ENCODE measurements around the gene KIAA0319L.

KIAA0319L gene

GRCh38 chr1:35443768-35444518 lies 113.3 kb downstream of the KIAA0319L start:
- no peak for DNase-seq (ENCODE audit: low read depth in 3 of 3)

DNA sequence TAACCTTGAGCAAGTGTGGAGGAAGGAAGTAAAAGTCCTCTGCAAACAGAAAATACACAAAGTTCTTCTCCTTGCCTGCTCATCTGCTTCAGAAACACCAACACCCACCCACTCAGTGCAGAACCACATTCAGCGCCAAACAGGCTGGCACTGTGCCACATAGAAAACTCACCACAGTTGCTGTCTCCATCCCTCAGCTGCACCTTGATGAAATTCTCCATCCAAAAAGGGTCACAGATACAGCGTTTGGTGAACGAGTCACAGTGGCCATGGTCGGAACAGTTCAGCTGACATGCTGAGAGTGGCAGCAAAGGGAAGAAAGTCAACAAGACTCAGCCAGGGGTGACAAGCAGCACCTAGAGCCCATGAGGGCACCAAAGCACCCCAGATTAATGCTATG lies 114.5 kb downstream of the KIAA0319L start:
- peak in 2 of 3 experiments; percentile 7 to 33 for DNase-seq (ENCODE audit: low read depth in 3 of 3)

- no peak for DNase-seq (ENCODE audit: low read depth in 3 of 3)
These were observed 115.2 kb downstream of the KIAA0319L start for GRCh38 chr1:35441926-35442579.

DNA sequence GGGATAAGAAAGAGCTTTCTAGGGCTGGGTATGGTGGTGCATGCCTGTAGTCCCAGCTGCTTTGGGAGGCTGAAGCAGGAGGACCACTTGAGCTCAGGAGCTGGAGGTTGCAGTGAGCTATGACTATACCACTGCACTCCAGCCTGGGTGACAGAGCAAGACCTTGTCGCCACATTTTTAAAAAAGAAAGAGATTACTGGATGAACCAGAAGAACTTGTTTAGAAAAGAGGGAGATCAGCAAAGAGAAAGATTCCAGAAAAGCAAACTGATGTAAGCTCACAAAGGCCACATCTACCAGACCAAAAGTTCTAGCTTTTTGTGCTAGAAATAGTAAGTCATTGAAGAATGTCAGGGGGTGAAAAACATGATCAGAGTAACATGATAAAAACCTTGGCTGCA lies 117.6 kb downstream of the KIAA0319L start:
- DNase-seq (ENCODE audit: low read depth in 3 of 3): no peak

- DNase-seq (ENCODE audit: low read depth in 3 of 3): no peak
These were observed 120.0 kb downstream of the KIAA0319L start for GRCh38 chr1:35437200-35437599.

DNA sequence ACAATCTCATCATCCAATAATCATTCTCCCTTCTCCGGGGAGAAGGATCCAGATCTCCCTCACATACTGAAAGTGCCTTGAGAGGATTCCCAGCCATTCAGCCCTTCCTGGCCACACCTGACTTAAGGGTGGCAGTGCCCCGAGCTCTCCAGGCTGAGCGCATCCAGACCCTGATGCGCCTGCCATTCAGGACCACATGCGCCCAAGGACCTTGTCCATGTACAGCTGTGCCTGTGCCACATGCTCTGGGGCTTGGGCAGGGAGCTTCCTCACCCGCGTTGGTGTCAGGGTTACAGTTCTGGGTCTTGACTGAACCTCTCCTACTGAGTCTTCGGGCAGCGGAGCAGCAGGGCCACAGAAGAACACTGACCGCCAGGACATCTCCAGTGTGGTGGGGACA lies 121.1 kb downstream of the KIAA0319L start:
- no peak for DNase-seq (ENCODE audit: low read depth in 3 of 3)

- no peak for DNase-seq (ENCODE audit: low read depth in 3 of 3)
These were observed 122.5 kb downstream of the KIAA0319L start for GRCh38 chr1:35434703-35435102.

DNA sequence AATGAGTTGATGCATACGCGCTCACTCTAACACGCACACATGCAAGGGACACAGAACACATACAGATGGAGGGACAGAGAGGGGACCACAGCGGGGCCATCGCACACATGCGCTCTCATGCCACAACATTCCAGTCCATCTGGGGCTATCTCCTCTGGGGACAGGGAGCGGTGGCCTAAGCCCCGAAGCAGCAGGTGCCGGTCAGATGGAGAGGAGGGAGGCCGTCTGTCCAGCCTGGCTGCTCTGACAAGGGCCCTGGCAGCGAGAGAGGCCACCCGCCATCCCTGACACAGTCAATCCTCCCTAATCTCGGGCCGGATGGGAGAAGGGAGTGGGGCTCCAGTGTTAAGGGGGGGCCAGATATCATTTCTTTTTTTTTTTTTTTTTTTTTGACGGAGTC lies 123.5 kb downstream of the KIAA0319L start:
- DNase-seq (ENCODE audit: low read depth in 3 of 3): no peak

- DNase-seq (ENCODE audit: low read depth in 3 of 3): no peak
These were observed 125.0 kb downstream of the KIAA0319L start for GRCh38 chr1:35432231-35432630.

- DNase-seq (ENCODE audit: low read depth in 3 of 3): no peak
These were observed 126.0 kb downstream of the KIAA0319L start for GRCh38 chr1:35431173-35431599.

DNA sequence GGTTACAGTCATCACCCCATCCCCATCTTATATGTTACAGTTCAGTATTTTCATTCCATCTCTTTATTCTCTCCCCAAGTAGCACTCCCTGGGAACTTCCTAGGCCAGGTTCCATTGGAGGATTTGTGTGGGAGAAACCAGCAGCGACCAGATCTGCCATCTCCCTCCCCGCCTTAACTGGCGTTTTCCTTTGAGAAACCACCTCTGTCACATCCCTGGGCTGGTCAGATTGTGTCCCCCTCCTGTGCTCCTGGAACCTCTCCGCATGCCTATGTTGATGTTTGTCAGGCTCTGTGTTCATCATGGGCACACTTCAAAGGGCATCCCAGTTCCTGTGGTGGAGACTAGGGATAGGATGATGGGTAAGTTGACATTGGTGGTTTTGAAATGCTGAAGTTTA lies 126.4 kb downstream of the KIAA0319L start:
- DNase-seq (ENCODE audit: low read depth in 3 of 3): no peak

DNA sequence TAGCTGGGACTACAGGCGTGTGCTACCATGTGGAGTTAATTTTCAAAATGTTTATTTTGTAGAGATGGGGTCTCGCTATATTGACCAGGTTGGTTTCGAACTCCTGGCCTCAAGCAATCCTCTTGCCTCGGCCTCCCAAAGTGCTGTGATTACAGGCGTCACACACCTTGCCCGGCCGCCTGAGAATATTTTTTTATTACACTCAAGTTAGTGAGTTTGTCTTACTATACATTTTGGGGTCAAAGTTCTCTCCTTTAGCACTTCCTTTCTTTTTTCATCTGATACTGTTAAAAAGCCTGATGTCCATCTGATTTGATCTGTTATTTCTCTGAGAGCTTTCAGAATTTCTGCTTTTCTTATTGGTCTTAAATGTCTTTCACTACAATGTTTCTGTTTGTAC lies 128.8 kb downstream of the KIAA0319L start:
- DNase-seq (ENCODE audit: low read depth in 3 of 3): no peak

DNA sequence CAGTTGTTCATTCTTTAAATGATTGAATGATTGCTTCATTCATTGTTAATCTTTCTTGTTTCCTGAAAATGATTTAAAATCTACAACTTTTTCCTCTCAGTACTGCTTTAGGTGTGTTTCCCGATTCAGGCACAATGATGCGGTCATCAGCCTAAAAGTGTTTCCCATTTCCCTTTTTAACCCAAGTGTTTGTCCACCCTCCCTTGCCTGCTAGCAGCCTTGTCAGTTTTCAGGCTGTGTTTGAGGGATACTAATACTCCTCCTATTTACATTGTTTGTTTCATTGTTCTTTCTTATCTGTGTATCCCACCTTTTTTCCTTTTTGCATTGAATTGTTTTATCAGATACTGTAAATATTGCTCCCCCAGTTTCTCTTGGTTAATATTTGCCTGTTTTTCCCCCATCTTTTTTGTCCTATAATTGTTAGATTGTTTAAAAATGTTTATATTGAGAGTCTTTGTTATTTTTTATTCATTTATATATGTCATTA lies 131.1 kb downstream of the KIAA0319L start:
- DNase-seq (ENCODE audit: low read depth in 3 of 3): no peak

DNA sequence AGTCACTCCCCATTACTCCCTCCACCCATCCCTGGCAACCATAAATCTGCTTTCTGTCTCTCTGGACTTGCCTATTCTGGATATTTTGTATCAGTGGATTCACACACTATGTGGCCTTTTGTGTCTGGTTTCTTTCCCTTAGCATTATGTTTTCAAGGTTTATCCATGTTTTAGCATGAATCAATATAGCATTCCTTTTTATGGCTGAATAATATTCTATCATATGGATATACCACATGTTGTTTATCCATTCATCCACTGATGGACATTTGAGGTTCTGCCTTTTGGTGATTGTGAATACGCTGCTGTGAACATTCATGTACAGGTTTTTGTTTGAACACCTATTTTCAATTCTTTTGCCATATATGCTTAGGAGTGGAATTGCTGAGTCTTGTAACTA lies 148.3 kb downstream of the KIAA0319L start:
- no peak for DNase-seq (ENCODE audit: low read depth in 3 of 3)

GRCh38 chr1:35407743-35408142 lies 149.5 kb downstream of the KIAA0319L start:
- DNase-seq (ENCODE audit: low read depth in 3 of 3): no peak

DNA sequence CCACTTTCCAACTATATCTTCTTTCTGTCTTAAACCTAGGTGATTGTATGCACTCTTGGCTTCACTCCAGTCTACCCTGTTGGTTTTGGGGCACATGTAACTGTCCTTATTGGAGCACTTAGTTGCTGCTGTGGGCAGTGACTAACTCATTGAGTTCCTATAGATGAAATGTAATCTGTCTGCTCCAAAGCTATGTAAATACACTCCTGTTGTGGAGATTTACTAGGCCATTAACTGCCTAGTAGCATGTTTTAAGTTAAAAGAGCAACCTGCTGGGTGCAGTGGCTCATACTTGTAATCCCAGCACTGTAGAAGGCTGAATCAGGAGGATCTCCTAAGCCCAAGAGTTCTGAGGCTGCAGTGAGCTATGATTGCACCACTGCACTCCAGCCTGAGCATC lies 151.1 kb downstream of the KIAA0319L start:
- DNase-seq (ENCODE audit: low read depth in 3 of 3): no peak

DNA sequence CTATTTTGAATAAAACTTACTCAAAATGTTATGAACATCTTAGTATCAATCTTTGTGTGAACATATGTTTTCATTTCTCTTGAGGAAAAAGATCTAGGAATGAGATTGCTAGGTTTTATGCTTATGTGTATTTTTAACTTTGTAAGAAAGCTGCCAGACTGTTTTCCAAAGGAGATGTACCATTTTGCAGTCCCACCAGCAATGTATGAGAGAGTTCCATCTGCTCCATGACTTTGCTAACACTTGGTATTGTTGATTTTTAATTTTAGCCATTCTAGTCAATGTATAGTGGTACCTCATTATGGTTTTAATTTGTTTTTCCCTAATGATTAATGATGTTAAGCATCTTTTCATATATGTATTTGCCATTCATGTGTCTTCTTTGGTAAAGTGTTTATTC lies 156.2 kb downstream of the KIAA0319L start:
- no peak for DNase-seq (ENCODE audit: low read depth in 3 of 3)

DNA sequence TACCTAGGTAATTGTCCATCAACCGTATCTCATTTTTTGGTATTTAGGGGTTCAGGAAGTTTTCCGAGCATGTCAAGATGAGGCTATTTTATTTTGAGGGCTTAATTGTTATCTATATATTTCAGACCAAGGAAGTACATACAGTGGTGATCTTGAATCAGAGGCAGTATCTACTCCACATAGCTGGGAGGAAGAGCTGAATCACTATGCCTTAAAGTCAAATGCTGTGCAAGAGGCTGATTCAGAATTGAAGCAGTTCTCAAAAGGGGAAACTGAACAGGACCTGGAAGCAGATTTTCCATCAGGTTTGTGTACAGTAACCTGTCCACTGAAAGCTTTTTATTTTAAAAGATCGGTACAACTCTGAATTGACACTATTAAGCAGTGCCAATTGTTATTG lies 158.5 kb downstream of the KIAA0319L start:
- no peak for DNase-seq (ENCODE audit: low read depth in 3 of 3)

DNA sequence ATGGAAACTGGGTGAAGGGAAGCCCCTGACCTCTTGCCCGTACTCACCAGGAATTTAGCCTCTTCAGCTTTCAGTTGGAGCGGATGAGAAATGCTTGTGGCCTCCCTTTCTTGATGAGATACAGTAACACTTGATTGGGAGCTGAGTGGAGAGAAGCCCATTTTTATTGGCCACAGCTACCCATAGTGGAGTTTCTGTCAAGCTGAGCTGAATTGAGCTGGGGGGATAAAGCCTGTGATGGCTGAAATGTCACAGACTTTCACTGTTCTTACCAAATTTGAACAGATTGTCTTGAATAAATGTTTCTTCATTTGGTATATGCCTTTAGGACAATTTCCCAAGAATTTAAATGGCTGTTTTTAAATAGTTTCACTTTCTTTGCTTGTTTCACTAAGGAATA lies 162.8 kb downstream of the KIAA0319L start:
- DNase-seq (ENCODE audit: low read depth in 3 of 3): no peak

- no peak for DNase-seq (ENCODE audit: low read depth in 3 of 3)
These were observed 166.4 kb downstream of the KIAA0319L start for GRCh38 chr1:35390600-35391494.

GRCh38 chr1:35386959-35387358 lies 170.2 kb downstream of the KIAA0319L start:
- no peak for DNase-seq (ENCODE audit: low read depth in 3 of 3)

DNA sequence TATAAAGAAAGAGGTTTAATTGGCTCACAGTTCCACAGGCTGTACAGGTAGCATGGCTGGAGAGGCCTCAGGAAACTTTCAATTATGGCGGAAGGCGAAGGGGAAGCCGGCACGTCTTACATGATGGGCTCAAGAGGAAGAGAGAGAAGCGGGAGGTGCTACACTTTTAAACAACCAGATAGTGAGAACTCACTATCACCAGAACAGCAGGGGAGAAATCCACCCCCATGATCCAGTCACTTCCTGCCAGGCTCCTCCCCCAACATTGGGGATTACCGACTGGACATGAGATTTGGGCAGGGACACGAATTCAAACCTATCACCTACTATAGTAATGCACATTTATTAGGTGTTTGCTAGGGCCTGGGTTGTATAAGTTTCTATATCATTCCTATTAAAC lies 170.9 kb downstream of the KIAA0319L start:
- no peak for DNase-seq (ENCODE audit: low read depth in 3 of 3)
